Mesothelial cell of epicardium (in vitro differentiated cells): ENCODE data around the gene LDAH. TPM values are rescaled to one million over a fixed set of nuclear protein-coding genes. Genes with fewer than 3 reads are reported as not detected.
A peak's percentile ranks its signal among the peaks of the same experiment; 100 is the strongest.

Source experiments
- DNase-seq, 2 experiments: peaks; one replicate each; pipeline ENCODE4 v3.0.0; 2021; ENCODE audit warnings: low spot score in 2 of 2; ENCODE audit not compliant: unreplicated experiment in 2 of 2
- H3K27ac Mint-ChIP-seq: 2 replicates; pipeline ENCODE4 v1.8.0; 2021; ENCODE audit warnings: mixed read lengths
- H3K27me3 Mint-ChIP-seq: 2 replicates; pipeline ENCODE4 v1.8.0; 2021; ENCODE audit warnings: low read depth, mixed read lengths
- H3K36me3 Mint-ChIP-seq: 2 replicates; pipeline ENCODE4 v1.8.0; 2021; ENCODE audit warnings: mixed read lengths
- H3K4me1 Mint-ChIP-seq: 2 replicates; pipeline ENCODE4 v1.8.0; 2021; ENCODE audit warnings: mixed read lengths
- H3K4me3 Mint-ChIP-seq: 2 replicates; pipeline ENCODE4 v1.8.0; 2021; ENCODE audit warnings: mild to moderate bottlenecking, moderate library complexity, mixed read lengths
- H3K9me3 Mint-ChIP-seq: 2 replicates; pipeline ENCODE4 v1.8.0; 2021; ENCODE audit warnings: mixed read lengths
- total RNA-seq: library from RNA; stranded (reverse); gene quantifications from 3 replicates; pipeline ENCODE4 v1.2.1, GENCODE V29; 2021
- TF ChIP-seq, protein P1 (sequence below): fragments of 200-600 bp; sonication (generic); IDR thresholded peaks from one replicate; pipeline ENCODE4 v1.5.0; 2021; ENCODE audit warnings: antibody characterized with exemption; ENCODE audit not compliant: unreplicated experiment

LDAH gene
- total RNA-seq, 1 donor from 2014 or later, result 28.9 TPM

DNA sequence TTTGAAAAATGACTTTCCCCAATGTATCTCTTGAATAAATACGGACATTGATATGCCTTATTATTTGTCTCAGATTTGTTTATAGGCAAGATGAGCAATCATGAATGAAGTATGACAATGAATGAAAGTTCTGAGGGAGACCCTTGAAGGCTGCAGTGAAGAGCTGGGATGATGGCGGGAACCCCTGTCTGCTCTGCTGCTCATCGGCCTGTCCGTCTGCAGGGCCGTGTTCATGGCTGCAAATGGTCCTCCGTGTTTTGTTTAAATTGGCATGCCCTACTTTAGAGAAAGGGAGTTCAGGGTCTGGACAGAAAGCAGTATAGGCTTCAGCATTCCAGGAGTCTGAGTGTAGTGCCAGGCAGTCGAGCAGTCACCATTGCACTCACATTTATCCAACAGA, 170.8 kb downstream of the LDAH start:
- TF ChIP-seq, protein P1, sequence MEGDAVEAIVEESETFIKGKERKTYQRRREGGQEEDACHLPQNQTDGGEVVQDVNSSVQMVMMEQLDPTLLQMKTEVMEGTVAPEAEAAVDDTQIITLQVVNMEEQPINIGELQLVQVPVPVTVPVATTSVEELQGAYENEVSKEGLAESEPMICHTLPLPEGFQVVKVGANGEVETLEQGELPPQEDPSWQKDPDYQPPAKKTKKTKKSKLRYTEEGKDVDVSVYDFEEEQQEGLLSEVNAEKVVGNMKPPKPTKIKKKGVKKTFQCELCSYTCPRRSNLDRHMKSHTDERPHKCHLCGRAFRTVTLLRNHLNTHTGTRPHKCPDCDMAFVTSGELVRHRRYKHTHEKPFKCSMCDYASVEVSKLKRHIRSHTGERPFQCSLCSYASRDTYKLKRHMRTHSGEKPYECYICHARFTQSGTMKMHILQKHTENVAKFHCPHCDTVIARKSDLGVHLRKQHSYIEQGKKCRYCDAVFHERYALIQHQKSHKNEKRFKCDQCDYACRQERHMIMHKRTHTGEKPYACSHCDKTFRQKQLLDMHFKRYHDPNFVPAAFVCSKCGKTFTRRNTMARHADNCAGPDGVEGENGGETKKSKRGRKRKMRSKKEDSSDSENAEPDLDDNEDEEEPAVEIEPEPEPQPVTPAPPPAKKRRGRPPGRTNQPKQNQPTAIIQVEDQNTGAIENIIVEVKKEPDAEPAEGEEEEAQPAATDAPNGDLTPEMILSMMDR, result no peak
- peaks cover 11% of the 10 kb centered on the region for H3K4me1 Mint-ChIP-seq
- no peak overlapping the region for H3K27ac Mint-ChIP-seq
- H3K36me3 Mint-ChIP-seq, result no peaks in the 10 kb centered on the region
- DNase-seq, result no peak
- no peaks in the 10 kb centered on the region for H3K9me3 Mint-ChIP-seq
- peak overlapping the region; percentile 42 for H3K4me3 Mint-ChIP-seq
- H3K27me3 Mint-ChIP-seq, result peaks cover 22% of the 10 kb centered on the region

DNA sequence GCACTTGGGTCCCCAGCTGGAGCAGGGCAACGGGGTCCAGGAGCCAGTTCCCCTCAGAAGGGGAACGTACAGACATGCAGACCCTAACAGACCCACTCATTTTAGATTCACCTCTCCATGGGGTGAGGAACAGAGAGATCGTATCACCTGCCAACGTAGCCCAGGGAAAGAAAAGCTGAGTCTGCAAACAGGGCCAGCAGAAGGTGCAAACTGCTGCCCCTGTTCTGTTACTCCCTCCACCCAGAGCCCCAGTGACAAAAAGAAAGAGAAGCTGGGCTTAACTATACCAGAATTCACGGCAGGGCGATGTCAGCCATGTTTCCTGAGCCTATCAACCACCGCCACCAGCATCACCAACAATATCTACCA, 171.2 kb downstream of the LDAH start:
- Mint-ChIP-seq H3K9me3 (no peaks in the 10 kb centered on the region), H3K27ac (peak overlapping the region; percentile 96), H3K4me3 (peak overlapping the region; percentile 88), H3K36me3 (no peaks in the 10 kb centered on the region), H3K4me1 (peaks cover 11% of the 10 kb centered on the region), H3K27me3 (peaks cover 19% of the 10 kb centered on the region)
- DNase-seq, result no peak
- TF ChIP-seq, protein P1, result no peak

DNA sequence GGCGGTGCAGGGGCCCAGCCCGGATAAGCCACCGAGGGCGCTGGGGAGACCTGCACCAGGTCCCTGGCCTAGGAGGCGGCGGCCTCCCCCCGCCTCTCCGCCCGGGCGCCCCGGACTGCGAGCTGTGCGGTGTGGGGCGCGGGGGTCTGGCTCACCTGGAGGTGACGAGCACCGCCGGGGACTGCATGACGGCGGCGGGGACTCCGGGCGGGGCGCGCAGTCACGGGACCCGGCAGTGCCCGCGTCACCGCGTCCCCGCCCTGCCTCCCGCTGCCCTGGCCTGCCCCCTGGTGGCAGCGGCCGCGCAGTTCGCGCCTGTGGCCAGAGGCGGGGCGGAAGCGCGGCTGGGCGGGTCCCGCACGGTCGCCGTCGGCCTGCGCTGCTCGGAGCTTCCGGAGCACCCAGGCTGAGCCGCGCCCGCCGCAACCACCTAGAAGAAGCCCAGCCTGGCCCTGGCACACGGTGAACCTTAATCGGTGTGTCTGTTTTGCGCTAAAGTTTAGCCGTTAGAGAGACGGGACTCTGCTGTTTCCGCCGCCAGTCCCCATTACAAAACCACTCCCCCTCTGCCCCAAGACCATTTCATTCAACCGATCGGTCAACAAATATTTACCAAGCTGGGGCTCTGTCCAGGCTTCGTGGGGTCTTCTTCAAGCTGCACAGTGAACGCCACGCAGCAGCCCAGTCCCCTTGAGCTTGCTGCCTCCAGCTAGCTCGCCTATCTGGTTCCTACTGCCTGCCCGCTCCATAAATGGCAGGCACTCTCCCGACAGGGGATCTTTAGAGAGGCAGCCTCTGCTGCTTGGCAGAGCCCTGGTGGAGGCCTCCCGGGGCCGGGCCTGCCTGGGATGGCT, 171.8 kb downstream of the LDAH start, which contains the start of gene HS1BP3:
TSS of gene HS1BP3 (minus strand) at position 222 of the 854 bp plus-strand sequence. CDS start at position 187, 35 bp downstream.
- peaks cover 11% of the 10 kb centered on the region for H3K4me1 Mint-ChIP-seq
- TF ChIP-seq, protein P1, result peak; percentile 89
- peak within 1 kb of the TSS; percentile 88 for H3K4me3 Mint-ChIP-seq
- no peaks in the 10 kb centered on the region for H3K9me3 Mint-ChIP-seq
- no peaks in the 10 kb centered on the region for H3K36me3 Mint-ChIP-seq
- DNase-seq, result peak; percentile 79 to 93
- peaks cover 14% of the 10 kb centered on the region for H3K27me3 Mint-ChIP-seq
- H3K27ac Mint-ChIP-seq, result peak within 1 kb of the TSS; percentile 96

DNA sequence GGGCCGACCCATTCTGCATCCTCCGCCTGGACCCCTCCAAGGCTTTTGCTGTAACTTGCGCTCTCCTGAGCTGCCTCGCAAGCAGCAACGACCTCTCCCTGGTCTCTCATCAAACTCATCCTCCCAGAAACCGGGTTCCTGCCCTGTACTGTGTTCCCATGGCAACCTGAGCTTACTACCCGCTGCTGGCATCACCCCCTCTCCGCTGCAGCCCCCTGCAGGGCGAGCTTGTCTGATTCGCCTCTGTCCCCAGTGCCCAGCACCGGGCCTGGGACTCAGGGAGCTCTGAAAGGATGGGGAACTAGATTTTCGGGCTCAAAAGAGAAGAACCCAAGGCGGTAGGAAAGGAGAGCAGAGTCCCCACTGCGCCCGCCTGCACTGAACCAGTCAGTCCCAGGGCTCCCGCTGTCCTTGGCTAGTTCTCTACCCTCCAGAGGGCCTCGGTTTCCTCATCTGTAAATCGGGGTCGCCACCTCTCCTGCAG, 172.5 kb downstream of the LDAH start:
- Mint-ChIP-seq H3K9me3 (no peaks in the 10 kb centered on the region), H3K36me3 (no peaks in the 10 kb centered on the region), H3K27me3 (peaks cover 9% of the 10 kb centered on the region), H3K4me3 (peak overlapping the region; percentile 76), H3K27ac (peak overlapping the region; percentile 26), H3K4me1 (peaks cover 11% of the 10 kb centered on the region)
- TF ChIP-seq, protein P1, result no peak
- no peak for DNase-seq

DNA sequence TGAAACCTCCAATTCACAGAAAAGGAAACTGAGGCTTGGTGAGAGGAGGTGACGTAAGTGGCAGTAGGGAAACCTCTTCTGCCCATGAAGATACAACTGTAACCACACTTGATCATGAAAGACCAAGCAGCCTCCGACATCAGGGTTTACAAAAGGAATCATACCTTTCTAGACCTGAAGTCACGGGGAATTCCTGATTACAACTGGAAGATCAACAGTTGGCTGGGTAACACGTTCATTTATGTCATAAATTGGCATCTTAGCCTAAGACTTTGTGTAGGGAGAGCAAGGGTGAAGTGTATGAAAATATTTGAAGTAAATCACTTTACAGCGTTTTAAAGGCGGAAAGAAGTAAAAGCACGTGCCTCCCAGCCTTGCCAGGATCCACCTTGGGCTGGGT, 172.9 kb downstream of the LDAH start:
- no peak for DNase-seq
- Mint-ChIP-seq H3K4me1 (peaks cover 11% of the 10 kb centered on the region), H3K36me3 (no peaks in the 10 kb centered on the region), H3K27ac (no peak overlapping the region), H3K4me3 (peak overlapping the region; percentile 76), H3K9me3 (no peaks in the 10 kb centered on the region), H3K27me3 (peaks cover 5% of the 10 kb centered on the region)
- TF ChIP-seq, protein P1, result no peak
